Peyer's patch (tissue), 4 donors: ENCODE results near the gene CDC14B.

ENCODE experiments used
- POLR2A ChIP-seq, 2 donors: fragments of 450-650 bp; IDR thresholded peaks; one replicate each; pipeline ENCODE4 v1.5.1; 2017; ENCODE audit warnings: antibody characterized with exemption in 2 of 2, mild to moderate bottlenecking in 2 of 2, moderate library complexity in 2 of 2
- TF ChIP-seq, protein P1 (sequence below), 6 experiments: fragments of 450-650 bp in 4 of 6; fragments of 200-600 bp in 2 of 6; sonication (generic) in 1 of 6; IDR thresholded peaks; one replicate each; pipeline ENCODE4 v1.5.1; 2017 to 2019; ENCODE audit warnings: antibody characterized with exemption in 6 of 6, mild to moderate bottlenecking in 3 of 6, moderate library complexity in 1 of 6

DNA sequence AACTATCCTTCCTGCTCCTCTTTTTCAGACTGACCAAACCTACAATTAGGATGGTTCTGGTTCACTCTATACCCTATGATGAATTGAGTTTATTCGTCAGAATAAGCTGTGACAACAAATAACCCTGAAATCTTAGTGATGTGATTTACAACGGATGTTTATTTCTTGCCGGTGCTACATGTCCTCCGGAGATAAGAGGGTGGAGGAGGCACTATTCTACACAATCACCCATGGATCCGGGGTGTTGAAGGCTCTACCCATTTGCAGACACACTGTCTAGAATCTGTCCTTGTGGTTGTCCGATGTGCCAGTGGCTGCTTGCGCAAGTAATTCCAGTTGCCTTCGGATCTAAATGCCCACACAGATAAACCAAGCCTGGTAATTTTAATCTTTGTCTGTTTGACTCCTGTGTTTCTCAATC is 44.7 kb downstream of the CDC14B start:
- TF ChIP-seq, protein P1, sequence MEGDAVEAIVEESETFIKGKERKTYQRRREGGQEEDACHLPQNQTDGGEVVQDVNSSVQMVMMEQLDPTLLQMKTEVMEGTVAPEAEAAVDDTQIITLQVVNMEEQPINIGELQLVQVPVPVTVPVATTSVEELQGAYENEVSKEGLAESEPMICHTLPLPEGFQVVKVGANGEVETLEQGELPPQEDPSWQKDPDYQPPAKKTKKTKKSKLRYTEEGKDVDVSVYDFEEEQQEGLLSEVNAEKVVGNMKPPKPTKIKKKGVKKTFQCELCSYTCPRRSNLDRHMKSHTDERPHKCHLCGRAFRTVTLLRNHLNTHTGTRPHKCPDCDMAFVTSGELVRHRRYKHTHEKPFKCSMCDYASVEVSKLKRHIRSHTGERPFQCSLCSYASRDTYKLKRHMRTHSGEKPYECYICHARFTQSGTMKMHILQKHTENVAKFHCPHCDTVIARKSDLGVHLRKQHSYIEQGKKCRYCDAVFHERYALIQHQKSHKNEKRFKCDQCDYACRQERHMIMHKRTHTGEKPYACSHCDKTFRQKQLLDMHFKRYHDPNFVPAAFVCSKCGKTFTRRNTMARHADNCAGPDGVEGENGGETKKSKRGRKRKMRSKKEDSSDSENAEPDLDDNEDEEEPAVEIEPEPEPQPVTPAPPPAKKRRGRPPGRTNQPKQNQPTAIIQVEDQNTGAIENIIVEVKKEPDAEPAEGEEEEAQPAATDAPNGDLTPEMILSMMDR (IDR thresholded peaks at IDR 0.05) = no peak
- no peak for TF ChIP-seq POLR2A (IDR thresholded peaks at IDR 0.05)
